Stimulated activated CD8-positive, alpha-beta memory T cell treated with anti-CD3 and anti-CD28 coated beads, Interleukin-12 subunit alpha, Interleukin-12 subunit beta, amount 100 ng/mL, for 24 hours (primary cell): Measurements from ENCODE around the gene OST4.
A peak's percentile ranks its signal among the peaks of the same experiment; 100 is the strongest.

Experiments
- DNase-seq: peaks from one replicate; pipeline ENCODE4 v3.0.0-alpha.2; 2020; ENCODE audit errors: extremely low read depth

OST4 gene

DNA sequence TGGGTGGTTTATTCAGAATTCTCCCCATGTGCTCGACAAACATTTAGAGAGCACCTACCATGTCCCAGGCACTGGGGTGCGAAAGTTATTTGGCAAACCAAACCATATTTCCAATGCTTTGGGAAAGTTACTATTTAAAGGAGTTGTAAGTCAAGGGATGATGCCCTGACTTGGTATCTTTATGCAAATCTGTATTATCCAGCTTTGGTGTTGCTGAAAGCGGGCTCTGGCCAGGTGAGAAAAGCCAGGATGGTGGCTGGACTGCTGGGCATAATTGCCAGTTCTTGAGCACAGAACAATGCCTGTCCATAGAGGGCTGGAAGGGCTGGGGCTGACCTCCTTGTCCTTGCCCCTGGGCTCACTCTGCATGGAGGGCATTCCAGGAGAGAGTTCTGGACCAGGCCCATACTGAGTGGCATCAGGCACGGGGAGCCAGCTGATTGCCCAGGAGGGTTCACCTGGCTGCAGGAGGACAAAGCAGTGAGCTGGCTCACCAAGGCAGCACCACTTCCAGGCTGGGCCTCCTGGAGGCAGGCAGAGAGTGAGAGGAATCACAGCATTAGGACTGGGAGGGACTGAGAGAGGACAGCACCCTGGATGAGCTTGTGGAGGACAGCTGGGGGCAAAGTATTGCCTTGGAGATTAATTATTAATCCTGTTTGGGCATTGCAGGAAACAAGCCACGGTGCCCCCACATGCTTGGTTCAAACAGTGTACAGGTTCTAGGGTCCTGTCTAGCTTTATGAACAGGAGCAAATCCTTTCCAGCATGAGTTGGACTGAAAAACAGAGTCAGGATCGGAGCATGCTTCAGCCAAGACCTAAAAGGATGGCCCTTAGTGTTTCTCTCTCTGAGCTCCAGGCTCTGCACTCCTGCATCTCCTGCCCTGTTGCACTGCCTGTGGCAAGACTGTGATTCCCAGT, 22.2 kb upstream of the OST4 start:
- no peak for DNase-seq

DNA sequence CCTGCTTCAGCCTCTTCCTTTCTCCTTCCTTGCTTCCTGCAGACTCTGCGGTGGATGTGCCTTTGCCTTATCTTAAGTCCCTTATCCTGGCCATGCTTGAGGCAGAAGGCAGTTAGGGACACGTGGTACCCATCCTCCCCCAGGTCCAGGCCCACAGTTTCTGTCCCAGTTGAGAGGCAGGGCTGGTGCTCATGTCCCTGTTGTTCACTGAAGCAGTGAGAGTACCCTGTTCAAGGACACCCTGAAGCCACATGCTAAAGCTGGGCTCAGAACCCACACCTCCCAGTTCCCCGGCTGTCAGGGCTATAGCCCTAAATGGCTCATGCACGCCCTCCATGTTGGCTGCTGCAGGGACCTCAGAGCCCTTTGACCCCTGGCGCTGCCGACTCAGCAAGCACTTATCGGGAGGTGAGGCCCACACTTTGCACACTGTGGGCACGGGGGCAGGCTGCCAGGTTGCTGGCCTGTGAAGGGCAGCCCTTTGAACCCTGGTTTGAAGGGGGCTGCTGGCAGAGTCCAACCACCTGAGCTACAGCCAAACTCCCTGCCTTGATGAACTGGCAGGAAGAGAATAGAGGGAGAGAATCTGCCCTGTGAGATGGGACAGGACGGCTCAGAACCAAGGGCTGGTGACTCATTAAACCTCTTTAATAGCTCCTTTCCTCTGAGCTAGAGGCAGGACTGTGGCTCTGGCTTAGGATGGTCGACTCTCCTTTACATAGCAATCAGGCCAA, 21.4 kb upstream of the OST4 start:
- no peak for DNase-seq

DNA sequence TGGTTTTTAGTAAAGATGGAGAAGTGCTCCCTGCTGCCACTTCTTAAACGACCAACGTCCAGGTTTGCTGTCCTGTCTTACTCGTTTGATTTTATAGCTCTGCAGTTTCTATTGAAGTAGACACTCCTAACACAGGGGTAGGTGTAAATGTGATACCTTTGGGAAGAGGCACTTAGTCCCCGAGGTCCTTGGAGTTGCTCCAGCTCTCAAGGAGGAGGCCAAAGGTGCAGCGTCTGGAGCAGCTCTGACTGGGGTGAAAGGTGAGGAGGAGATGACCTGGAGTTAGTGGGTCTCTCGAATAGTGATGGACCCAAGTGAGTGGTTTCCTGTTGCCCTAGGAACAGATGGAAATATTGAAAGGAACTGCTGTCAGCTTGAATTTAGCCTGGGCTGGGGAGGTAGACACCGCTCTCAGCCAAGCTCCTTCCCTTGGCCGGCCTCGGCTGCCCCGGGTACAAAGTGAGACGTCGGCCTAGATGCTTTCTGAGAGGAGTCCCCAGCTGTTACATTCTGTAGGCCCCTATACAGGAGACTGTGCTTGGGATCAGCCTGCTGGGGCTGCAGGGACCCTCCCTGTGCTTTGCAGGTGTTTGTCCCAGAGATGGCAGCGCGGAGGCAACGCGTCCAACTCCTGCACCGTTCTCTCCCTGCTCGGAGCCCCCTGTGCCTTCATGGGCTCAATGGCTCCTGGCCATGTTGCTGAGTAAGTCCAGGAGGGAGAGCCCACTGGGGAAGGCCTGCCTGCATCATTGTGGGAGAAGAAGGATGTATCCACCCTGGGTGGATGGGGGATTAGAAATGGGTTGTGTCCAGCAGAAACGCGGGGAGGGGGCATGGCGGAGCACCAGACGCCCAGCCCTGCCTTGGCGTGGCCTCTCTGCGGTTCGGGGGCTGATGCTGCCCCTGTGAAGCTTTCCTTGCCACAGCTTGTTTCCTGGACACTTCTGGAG, 20.6 kb upstream of the OST4 start:
- no peak for DNase-seq

DNA sequence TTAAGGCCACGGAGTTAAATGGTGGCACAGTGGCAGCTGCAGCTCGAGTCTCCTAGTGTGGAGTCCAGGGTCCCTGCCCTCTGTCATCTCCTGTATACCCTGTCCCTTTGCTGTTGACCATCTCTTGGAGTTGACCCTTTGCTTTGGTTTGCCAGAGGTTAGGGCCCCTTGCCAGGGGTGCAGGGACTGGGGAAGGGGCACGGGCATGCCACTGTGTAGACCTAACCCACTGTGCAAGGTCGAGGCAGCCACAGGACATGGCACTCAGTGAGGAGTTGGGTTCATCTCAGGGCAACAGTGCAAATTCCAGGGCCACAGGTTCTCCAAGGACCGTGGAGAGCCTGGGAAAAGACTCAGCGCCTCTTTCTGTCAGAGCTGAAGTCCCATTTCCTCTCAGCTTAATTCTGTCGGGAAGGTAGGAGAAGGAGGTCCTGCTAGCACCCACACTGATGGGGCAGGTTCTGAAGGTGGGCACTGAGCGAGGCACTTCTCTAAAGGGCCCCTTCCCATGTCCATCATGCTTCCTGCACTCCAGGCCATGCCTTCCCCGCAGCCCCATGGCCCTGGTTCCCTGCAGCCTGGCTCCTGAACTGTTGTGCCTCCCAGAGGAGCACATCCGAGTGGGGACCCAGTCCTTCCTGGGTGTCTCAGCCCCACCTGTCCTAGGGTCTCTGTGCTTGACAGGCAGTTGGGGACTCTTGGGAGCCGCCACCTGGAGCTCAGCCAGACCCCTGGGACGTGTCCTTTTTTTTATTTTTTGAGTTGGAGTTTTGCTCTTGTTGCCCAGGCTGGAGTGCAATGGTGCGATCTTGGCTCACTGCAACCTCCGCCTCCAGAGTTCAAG, 17.9 kb upstream of the OST4 start:
- no peak for DNase-seq

DNA sequence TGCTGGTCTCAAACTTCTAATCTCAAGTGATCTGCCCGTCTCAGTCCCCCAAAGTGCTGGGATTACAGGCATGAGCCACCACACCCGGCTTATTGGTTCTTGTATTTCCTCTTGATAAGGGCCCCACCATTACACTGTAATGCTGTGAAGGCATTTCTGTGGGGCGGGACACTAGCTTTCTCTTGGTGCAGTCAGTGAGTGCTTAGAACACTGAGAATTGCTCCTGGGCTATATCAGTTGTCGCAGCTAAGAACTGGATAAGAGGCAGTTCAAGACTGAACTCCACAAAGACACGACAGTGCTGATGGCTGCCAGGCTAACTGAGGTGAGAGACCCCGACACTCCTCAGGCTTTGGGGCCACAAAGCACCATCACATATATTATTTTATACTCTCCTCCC, 17.2 kb upstream of the OST4 start:
- no peak for DNase-seq

DNA sequence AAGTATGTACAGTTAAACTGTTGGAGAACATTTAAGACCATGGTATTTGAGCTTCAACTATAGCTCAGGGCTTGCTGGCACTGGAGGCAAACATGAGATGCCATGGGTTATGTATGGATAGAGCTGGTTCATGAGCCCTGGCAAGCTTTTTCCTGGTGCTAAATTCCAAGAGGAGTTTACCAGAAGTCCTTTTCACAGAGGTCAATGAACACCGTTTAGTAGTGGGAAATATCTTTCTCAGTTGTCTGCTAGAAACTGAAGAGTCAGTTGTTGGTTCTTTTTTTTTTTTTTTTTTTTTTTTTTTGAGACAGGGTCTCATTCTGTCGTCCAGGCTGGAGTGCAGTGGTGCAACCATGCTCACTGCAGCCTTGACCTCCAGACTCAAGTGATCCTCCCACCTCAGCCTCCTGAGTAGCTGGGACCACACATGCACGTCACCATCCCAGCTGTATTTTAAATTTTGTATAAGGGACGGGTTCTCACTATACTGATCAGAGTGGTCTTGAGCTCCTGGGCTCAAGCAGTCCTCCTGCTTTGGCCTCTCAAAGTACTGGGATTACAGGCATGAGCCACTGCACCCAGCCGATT, 16.5 kb upstream of the OST4 start:
- DNase-seq, result no peak

DNA sequence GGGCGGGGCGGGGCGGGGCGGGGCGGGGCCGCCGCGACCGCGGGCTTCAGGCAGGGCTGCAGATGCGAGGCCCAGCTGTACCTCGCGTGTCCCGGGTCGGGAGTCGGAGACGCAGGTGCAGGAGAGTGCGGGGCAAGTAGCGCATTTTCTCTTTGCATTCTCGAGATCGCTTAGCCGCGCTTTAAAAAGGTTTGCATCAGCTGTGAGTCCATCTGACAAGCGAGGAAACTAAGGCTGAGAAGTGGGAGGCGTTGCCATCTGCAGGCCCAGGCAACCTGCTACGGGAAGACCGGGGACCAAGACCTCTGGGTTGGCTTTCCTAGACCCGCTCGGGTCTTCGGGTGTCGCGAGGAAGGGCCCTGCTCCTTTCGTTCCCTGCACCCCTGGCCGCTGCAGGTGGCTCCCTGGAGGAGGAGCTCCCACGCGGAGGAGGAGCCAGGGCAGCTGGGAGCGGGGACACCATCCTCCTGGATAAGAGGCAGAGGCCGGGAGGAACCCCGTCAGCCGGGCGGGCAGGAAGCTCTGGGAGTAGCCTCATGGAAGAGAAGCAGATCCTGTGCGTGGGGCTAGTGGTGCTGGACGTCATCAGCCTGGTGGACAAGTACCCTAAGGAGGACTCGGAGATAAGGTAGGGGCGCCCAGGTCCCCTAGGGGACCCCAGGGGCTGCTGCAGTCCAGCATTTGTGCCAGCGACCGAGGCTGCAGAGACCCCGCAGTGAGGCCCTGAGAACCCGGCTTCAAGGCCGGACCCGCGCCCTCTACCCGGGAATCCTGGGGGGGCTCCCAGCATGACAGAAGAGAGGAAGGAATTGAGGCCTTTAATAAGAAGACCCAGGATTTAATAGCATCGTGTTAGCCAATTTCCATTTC, 15.5 kb upstream of the OST4 start, which contains the start of gene KHK:
TSS of gene KHK (plus strand) at position 49 of the 870 bp plus-strand sequence. CDS start at position 537, 488 bp downstream.
- no peak for DNase-seq

DNA sequence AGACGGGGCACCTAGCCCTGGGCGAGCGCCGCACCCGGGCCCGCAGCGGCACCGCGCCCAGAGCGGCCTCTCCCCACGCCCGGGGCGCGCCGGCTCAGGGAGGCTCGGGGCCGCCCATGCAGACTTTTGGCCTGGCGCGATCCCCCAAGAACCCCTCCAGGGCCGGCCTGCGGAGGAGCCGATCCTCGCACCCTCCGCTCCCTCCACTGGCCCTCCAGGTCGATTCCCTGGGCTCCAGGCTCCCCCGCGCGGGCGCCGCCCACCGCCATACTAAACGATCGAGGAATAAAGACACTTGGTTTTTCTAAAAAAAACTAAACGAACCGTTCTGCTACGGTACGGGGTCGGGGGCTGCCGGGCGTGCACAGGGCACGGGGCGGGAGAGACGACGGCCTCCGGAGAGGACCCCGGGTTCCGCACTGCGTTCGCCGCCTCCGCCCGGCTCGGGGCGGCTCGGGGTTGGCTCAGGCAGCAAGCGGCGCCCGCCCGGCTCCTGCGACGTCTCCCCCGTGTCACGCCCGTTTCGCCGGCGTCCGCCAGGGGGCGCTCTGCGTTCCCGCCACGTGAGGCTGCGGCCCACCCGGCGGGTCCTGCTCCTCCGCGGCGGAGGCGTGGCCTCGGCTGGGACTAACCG, 14.8 kb upstream of the OST4 start:
- peak; percentile 87 for DNase-seq

DNA sequence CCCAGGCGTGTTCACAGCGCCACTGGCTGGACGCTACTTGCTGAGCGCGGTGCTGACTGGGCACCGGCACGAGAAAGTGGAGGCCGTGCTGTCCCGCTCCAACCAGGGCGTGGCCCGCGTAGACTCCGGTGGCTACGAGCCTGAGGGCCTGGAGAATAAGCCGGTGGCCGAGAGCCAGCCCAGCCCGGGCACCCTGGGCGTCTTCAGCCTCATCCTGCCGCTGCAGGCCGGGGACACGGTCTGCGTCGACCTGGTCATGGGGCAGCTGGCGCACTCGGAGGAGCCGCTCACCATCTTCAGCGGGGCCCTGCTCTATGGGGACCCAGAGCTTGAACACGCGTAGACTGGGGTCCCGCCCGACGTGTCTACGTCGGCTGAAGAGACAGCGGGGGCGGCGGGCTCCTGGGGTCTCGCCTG, 14.2 kb upstream of the OST4 start:
- DNase-seq, result no peak

DNA sequence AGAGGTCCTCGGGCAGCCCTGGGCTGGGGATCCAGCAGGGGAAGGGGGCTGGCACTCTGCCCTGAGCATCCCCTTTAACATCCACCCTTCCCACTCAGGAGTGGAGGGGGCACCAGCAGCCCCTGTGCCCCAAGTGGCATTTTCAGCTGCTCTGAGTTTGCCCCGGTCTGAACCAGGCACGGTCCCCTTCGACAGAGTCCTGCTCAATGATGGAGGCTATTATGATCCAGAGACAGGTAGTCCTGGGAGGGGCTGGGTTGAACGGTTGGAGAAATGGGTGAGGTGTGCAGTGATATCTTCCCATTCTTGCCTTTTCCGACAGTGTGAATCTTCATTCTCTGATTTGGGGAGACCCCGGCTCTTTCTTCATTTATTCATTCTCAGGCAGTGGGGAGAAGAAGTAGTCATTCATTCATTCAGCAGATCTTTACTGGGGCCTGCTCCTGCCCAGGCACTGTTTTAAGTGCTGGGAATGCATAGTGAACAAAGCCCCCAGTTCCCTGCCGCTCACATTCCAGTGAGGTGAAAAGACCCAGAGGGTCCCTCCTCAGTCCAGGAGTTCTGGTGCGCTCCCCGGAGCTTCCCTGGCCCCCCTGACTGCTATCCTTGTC, 13.7 kb upstream of the OST4 start:
- no peak for DNase-seq

DNA sequence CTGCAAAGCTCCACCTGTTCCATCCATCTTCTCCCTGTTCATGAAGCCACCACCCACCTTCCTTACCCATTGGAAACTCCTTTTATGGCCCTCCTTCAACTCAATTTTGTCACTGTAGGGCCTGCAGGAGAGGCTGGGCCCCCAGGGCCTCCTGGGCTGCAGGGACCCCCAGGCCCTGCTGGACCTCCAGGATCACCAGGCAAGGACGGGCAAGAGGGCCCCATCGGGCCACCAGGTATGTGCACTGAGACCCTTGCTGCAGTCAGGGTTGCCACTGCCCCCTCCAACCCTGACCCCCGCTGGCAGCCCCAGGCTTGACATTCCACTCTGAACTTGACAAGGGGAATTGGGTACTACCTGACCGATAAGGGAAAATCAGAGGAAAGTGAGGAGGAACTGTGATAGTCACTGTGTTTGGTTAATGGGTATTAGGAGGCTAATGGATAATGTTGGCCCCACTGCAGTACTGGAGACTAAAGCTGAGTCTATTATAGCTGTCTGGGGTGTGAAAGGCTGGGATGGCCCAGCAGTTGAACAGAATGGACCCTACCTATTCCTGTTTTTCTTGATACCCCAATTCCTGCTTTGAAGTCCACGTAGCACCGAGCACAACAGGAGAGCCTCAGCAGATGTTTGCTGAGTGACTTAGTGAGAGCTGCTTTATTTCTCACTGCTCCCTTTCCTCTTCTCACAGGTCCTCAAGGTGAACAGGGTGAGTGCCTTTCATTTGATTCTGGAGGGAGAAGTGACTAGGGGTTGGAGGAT, 13.0 kb upstream of the OST4 start:
- no peak for DNase-seq

DNA sequence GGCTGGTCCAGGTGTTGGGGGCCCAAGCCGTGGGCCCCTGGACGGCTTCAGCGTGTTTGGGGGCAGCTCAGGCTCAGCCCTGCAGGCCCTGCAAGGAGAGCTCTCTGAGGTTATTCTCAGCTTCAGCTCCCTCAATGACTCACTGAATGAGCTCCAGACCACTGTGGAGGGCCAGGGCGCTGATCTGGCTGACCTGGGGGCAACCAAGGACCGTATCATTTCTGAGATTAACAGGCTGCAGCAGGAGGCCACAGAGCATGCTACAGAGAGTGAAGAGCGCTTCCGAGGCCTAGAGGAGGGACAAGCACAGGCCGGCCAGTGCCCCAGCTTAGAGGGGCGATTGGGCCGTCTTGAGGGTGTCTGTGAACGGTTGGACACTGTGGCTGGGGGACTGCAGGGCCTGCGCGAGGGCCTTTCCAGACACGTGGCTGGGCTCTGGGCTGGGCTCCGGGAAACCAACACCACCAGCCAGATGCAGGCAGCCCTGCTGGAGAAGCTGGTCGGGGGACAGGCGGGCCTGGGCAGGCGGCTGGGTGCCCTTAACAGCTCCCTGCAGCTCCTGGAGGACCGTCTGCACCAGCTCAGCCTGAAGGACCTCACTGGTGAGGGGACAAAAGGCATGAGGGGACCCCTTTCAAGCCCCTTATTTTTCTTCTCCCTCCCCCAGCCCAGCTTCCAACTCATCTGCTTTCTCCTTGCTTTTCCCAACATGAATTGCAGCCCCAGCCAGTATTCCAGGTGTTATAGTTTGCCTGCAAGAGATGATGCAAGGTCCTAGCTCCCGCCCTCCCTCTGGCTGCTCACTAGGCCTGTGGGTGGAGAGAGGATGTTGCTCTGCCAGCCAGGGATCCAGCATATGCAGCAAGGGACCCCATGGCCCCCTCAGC, 12.2 kb upstream of the OST4 start:
- no peak for DNase-seq

DNA sequence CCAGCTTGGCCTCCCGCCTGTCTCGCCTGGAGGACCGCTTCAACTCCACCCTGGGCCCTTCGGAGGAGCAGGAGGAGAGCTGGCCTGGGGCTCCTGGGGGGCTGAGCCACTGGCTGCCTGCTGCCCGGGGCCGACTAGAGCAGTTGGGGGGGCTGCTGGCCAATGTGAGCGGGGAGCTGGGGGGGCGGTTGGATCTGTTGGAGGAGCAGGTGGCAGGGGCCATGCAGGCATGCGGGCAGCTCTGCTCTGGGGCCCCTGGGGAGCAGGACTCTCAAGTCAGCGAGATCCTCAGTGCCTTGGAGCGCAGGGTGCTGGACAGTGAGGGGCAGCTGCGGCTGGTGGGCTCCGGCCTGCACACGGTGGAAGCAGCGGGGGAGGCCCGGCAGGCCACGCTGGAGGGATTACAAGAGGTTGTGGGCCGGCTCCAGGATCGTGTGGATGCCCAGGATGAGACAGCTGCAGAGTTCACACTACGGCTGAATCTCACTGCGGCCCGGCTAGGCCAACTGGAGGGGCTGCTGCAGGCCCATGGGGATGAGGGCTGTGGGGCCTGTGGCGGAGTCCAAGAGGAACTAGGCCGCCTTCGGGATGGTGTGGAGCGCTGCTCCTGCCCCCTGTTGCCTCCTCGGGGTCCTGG, 11.4 kb upstream of the OST4 start:
- DNase-seq, result no peak

DNA sequence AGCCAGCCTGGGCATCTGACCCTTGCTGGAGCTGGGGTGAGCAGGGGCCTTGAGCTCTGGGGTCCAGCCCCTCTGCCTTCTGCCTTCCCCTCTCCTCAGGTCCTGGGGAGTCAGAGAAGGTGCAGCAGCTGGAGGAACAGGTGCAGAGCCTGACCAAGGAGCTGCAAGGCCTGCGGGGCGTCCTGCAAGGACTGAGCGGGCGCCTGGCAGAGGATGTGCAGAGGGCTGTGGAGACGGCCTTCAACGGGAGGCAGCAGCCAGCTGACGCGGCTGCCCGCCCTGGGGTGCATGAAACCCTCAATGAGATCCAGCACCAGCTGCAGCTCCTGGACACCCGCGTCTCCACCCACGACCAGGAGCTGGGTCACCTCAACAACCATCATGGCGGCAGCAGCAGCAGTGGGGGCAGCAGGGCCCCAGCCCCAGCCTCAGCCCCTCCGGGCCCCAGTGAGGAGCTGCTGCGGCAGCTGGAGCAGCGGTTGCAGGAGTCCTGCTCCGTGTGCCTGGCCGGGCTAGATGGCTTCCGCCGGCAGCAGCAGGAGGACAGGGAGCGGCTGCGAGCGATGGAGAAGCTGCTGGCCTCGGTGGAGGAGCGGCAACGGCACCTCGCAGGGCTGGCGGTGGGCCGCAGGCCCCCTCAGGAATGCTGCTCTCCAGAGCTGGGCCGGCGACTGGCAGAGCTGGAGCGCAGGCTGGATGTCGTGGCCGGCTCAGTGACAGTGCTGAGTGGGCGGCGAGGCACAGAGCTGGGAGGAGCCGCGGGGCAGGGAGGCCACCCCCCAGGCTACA, 10.7 kb upstream of the OST4 start:
- DNase-seq, result no peak

DNA sequence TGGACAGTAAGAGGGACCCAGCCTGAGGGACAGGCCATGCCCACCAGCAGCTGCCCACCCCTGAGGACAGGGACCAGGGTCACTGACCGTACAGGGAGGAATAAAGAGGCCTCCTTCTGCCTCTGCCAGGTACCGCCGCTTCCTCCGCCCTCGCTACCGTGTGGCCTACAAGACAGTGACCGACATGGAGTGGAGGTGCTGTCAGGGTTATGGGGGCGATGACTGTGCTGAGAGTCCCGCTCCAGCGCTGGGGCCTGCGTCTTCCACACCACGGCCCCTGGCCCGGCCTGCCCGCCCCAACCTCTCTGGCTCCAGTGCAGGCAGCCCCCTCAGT, 9.1 kb upstream of the OST4 start:
- DNase-seq, result no peak

DNA sequence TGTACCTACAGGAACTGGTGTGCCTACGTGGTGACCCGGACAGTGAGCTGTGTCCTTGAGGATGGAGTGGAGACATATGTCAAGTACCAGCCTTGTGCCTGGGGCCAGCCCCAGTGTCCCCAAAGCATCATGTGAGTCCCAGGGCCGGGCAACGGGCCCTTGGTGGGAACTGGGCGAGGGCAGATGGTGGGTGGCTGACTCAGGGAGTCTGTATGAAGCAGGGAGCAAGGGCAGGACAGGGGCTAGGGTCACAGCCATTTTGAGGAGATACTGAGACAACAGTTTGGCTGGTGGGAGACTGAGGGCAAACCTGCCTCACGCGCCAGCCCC, 8.7 kb upstream of the OST4 start:
- DNase-seq, result no peak
